ENCODE measurements around the gene PERM1. TPM values are rescaled to one million over a fixed set of nuclear protein-coding genes. Genes with fewer than 3 reads are reported as not detected.

Gene PERM1
- total RNA-seq, 2 donors from 2014 or later, result not detected

DNA sequence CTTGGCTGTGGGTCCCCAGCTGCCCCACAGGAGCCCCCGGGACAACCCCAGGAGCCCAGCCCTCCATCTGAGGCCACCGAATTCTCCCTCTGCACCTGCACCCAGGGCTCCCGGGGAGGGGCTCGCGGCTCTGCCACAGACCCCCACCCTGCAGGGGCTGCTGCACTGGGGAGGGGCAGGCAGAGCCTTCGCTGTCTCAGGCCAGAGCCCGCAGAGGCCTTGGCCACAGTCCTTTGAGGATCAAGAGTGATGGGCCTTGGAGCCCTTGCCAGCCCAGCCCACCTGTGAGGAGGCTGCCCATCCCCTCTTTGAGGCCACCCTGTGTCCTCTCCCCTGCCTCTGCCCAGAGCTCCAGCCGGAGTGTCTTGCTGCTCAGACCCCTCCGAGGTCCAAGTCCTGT lies 6.5 kb downstream of the PERM1 start:
- H3K27ac Mint-ChIP-seq, result no peak overlapping the region
- no peak for DNase-seq
- Histone ChIP-seq H3K4me1 (ENCODE audit: control insufficient read depth, insufficient read depth, low read length) (no peaks in the 10 kb centered on the region), H3K27me3 (ENCODE audit: control insufficient read depth, insufficient read depth, low read length, poor library complexity, severe bottlenecking) (peaks cover 20% of the 10 kb centered on the region), H3K4me3 (ENCODE audit: low read length) (no peak overlapping the region), H3K27ac (ENCODE audit: low read depth, low read length) (no peak overlapping the region), H3K9me3 (ENCODE audit: control insufficient read depth, low read length) (no peaks in the 10 kb centered on the region), H3K9ac (ENCODE audit: extremely low read depth, low read length, poor library complexity, severe bottlenecking) (no peak overlapping the region), H3K36me3 (ENCODE audit: control insufficient read depth, insufficient read depth, low read length) (no peaks in the 10 kb centered on the region)
- peaks cover 21% of the 10 kb centered on the region for H3K27me3 Mint-ChIP-seq (ENCODE audit: insufficient read depth)
- peaks cover 3% of the 10 kb centered on the region for H3K36me3 Mint-ChIP-seq (ENCODE audit: low read depth)
- H3K4me3 Mint-ChIP-seq, result no peak overlapping the region
- no peaks in the 10 kb centered on the region for H3K4me1 Mint-ChIP-seq
- TF ChIP-seq, protein P1, sequence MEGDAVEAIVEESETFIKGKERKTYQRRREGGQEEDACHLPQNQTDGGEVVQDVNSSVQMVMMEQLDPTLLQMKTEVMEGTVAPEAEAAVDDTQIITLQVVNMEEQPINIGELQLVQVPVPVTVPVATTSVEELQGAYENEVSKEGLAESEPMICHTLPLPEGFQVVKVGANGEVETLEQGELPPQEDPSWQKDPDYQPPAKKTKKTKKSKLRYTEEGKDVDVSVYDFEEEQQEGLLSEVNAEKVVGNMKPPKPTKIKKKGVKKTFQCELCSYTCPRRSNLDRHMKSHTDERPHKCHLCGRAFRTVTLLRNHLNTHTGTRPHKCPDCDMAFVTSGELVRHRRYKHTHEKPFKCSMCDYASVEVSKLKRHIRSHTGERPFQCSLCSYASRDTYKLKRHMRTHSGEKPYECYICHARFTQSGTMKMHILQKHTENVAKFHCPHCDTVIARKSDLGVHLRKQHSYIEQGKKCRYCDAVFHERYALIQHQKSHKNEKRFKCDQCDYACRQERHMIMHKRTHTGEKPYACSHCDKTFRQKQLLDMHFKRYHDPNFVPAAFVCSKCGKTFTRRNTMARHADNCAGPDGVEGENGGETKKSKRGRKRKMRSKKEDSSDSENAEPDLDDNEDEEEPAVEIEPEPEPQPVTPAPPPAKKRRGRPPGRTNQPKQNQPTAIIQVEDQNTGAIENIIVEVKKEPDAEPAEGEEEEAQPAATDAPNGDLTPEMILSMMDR (conservative IDR thresholded peaks at IDR 0.05), result no peak
- 76 to 88% methylated on average over 4 to 9 of the region's 9 CpGs for WGBS, 2 experiments (ENCODE audit: insufficient coverage in 1 of 2, insufficient read length in 1 of 2)
- peaks cover 5% of the 10 kb centered on the region for H3K9me3 Mint-ChIP-seq

DNA sequence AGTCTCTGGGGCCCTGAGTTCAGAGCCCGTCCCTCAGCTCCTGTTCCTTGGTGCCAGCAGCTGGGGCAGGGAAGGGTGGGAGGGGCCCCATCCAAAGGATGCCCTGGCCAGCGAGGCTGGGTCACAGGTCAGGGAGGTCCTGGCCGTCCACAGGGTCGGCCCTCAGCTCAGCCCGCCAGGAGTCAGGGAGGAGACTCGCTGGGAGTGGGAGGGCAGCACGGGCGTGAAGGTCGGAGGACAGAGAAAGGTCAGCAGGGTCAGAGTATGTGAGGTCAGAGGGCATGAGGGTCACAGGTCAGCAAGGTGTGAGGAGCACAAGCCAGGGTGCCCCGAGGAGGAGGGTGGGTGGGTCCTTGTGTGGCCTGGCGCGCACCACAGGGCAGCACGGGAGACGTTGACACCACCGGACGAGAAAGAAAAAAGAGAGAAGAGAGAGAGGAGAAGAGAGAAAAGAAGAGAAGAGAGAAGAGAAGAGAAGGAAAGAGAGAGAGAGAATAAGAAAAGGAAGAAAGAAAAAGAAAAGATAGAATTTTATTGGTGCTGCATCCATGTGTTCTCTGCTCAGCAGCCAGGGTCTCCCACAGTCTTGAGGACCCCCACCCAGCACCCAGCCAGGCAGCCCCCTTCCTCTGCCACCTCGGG lies 7.1 kb downstream of the PERM1 start:
- Mint-ChIP-seq H3K36me3 (ENCODE audit: low read depth) (peaks cover 3% of the 10 kb centered on the region), H3K9me3 (peaks cover 5% of the 10 kb centered on the region), H3K27me3 (ENCODE audit: insufficient read depth) (peaks cover 21% of the 10 kb centered on the region), H3K4me1 (no peaks in the 10 kb centered on the region), H3K27ac (no peak overlapping the region), H3K4me3 (no peak overlapping the region)
- DNase-seq, result no peak
- peaks cover 25% of the 10 kb centered on the region for H3K27me3 ChIP-seq (ENCODE audit: control insufficient read depth, insufficient read depth, low read length, poor library complexity, severe bottlenecking)
- no peak overlapping the region for H3K9ac ChIP-seq (ENCODE audit: extremely low read depth, low read length, poor library complexity, severe bottlenecking)
- no peaks in the 10 kb centered on the region for H3K4me1 ChIP-seq (ENCODE audit: control insufficient read depth, insufficient read depth, low read length)
- H3K9me3 ChIP-seq (ENCODE audit: control insufficient read depth, low read length), result no peaks in the 10 kb centered on the region
- TF ChIP-seq, protein P1 (conservative IDR thresholded peaks at IDR 0.05), result no peak
- H3K27ac ChIP-seq (ENCODE audit: low read depth, low read length), result no peak overlapping the region
- WGBS, 2 experiments (ENCODE audit: insufficient coverage in 1 of 2, insufficient read length in 1 of 2), result 91 to 92% methylated on average over 10 to 17 of the region's 17 CpGs
- H3K4me3 ChIP-seq (ENCODE audit: low read length), result no peak overlapping the region
- H3K36me3 ChIP-seq (ENCODE audit: control insufficient read depth, insufficient read depth, low read length), result no peaks in the 10 kb centered on the region

- no peaks in the 10 kb centered on the region for H3K36me3 ChIP-seq (ENCODE audit: control insufficient read depth, insufficient read depth, low read length)
- TF ChIP-seq, protein P1 (conservative IDR thresholded peaks at IDR 0.05), result no peak
- H3K9ac ChIP-seq (ENCODE audit: extremely low read depth, low read length, poor library complexity, severe bottlenecking), result no peak overlapping the region
- DNase-seq, result no peak
- H3K4me3 Mint-ChIP-seq, result no peak overlapping the region
- H3K27ac Mint-ChIP-seq, result no peak overlapping the region
- H3K9me3 ChIP-seq (ENCODE audit: control insufficient read depth, low read length), result no peaks in the 10 kb centered on the region
- no peaks in the 10 kb centered on the region for H3K4me1 ChIP-seq (ENCODE audit: control insufficient read depth, insufficient read depth, low read length)
- peaks cover 5% of the 10 kb centered on the region for H3K9me3 Mint-ChIP-seq
- WGBS, 2 experiments (ENCODE audit: insufficient coverage in 1 of 2, insufficient read length in 1 of 2), result 83 to 96% methylated on average over 1 to 11 of the region's 11 CpGs
- peaks cover 31% of the 10 kb centered on the region for H3K27me3 ChIP-seq (ENCODE audit: control insufficient read depth, insufficient read depth, low read length, poor library complexity, severe bottlenecking)
- H3K27ac ChIP-seq (ENCODE audit: low read depth, low read length), result no peak overlapping the region
- peaks cover 3% of the 10 kb centered on the region for H3K36me3 Mint-ChIP-seq (ENCODE audit: low read depth)
- no peaks in the 10 kb centered on the region for H3K4me1 Mint-ChIP-seq
- peaks cover 26% of the 10 kb centered on the region for H3K27me3 Mint-ChIP-seq (ENCODE audit: insufficient read depth)
- H3K4me3 ChIP-seq (ENCODE audit: low read length), result no peak overlapping the region
Observed at GRCh38 chr1:974293-974640, 7.6 kb downstream of the PERM1 start.
